GM18873 (cell line): ENCODE results near the gene LGALS7.
"Not testable (repeated sequence)": the region's sequence is repeated elsewhere in the genome, so short reads cannot be mapped to it uniquely, and the experiment has no call there.

Experiments used
- ATAC-seq: cut with Tn5 transposase; IDR thresholded peaks from one replicate; pipeline ENCODE4 v1.9.1; 2021; ENCODE audit warnings: mild to moderate bottlenecking, moderate library complexity, moderate number of reproducible peaks; ENCODE audit not compliant: unreplicated experiment, low FRiP score

Gene LGALS7

DNA sequence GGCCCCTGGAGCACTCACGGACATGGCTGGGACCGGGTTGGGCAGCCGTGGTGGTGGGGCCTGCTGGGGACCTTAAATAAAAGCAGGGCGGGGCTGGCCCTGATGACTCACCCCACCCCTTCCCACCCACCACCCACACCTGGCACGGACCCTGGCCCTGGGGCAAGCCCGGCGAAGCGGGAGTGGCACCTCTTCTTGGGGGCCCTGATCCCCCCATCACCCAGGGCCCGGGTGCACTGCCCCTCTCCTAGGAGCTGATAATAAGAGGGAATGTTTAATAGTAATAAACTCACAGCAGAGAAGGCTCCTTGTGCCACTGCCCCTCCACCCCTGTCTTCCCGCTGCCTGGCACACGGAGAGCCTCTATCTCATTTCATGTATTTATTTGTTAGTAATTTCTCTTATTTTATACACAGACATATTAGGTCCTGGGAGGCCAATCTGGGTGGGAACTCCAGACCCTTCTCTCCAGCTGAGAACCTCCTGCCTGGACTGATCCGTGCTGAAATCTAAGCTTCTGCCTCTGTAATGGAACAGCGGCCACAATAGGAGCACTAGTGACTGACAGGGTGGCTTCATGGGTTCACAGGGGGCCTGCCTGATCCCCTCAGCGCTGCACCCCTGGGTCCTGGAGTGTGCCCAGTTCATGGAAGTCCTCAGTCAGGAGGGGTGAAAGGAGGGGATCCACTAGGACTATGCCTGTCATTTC is at the start of gene LGALS7:
TSS of gene LGALS7 (minus strand) at position 49 of the 709 bp plus-strand sequence. CDS start at position 24, 25 bp downstream.
- ATAC-seq, result no peak

GRCh38 chr19:38821230-38821825 is 48.0 kb upstream of the LGALS7 start:
- not testable (repeated sequence) for ATAC-seq

DNA sequence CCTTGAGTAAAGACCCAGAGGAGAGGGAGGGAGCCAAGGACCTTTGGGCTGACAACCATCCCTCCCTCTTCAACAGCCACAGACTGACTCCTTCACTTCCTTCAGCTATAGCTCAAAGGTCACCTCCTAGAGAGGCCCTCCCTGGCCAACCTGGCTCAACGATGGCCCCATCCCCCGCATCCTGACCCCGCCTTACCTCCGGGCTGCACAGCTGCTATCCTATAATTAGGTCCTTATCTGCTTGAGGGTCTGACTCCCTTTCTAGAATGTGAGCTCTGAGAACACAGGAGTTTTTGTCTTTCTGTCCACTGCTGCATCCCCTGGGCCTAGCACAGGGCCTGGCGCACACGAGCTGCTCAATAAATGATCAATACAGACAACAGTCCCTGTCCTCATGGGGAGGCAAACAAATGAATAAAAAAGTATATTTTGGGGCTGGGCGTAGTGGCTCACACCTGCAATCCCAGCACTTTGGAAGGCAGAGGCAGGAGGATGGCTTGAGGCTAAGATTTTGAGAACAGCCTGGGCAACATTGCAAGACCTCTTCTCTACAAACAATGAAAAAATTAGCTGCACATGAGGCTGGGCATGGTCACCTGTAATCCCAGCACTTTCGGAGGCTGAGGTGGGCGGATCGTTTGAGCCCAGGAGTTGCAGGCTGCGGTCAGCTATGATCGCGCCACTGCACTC is 46.1 kb upstream of the LGALS7 start:
- no peak for ATAC-seq

DNA sequence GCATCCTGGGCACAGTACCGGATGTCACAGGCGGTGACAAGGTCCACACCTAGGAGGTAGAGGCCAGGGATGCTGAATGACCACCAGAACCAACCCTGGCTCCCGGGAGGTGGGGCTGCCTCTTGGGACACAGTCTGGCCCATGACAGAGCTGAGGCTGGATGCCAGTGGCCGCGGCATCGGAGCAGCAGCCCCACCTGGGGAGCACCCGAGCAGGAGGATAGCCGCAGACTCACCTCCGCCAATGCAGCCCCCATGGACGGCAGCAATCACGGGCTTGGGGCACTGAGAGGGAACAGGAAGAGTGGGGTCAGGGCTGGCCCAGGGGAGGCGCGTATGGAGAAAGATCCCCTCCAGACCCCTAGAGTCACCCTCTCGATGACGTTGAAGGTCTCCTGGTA is 43.8 kb upstream of the LGALS7 start:
- ATAC-seq, result no peak

GRCh38 chr19:38816131-38816750 is 42.9 kb upstream of the LGALS7 start:
- ATAC-seq, result no peak

DNA sequence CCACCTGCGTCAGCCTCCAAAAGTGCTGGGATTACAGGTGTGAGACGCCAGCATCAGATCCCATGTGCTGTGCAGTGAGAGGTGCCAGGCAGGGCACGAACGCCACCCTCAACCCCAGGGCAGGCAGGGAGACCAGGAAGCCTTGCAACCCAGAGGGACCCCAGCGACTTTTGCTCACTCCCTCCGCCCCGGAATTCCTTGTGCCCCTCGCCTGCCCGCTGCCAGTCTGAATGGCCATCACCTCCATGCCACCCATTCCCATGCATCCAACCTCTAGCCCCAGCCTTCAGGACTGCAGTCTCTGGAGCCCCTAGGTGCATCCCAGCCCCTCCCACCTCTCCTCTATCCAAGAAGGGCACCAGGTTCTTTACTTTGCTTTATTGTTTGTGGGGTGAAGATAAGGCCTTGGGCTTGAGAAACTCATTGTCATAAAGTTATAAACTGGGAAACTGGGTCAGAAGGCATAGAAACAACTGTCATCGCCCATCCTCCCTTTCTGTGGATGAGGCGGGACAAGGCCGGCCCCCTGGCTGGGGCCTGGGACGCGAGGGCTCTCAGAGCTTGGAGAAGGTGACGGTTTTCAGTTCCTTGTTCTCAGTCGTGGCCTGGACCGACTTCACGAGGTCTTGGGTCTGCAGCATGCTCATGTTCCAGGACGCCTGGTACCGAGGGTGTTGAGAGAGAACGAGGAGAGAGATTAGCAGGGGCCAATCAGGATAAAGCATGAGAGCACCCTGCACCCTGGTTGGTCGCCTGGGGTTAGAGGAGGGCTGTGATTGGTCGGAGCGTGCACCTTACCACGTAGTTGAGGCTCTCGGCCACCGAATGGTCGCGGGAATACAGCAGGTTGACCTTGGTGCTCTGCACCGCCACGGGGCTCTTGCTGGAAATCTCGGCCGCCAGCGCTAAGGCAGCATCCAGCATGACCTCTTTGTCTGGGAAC is 42.0 kb upstream of the LGALS7 start:
- ATAC-seq, result no peak

- ATAC-seq, result not testable (repeated sequence)
Observed at GRCh38 chr19:38813932-38814331, 40.6 kb upstream of the LGALS7 start.

GRCh38 chr19:38813323-38813722 is 40.0 kb upstream of the LGALS7 start:
- ATAC-seq, result no peak

- ATAC-seq, result no peak
Observed at GRCh38 chr19:38812841-38813320, 39.6 kb upstream of the LGALS7 start, which contains the start of gene LGALS4. LGALS4 (minus strand) TSS chr19:38812945; CDS start chr19:38812886, 59 bp downstream.

- no peak for ATAC-seq
Observed at GRCh38 chr19:38812009-38812840, 38.9 kb upstream of the LGALS7 start.

DNA sequence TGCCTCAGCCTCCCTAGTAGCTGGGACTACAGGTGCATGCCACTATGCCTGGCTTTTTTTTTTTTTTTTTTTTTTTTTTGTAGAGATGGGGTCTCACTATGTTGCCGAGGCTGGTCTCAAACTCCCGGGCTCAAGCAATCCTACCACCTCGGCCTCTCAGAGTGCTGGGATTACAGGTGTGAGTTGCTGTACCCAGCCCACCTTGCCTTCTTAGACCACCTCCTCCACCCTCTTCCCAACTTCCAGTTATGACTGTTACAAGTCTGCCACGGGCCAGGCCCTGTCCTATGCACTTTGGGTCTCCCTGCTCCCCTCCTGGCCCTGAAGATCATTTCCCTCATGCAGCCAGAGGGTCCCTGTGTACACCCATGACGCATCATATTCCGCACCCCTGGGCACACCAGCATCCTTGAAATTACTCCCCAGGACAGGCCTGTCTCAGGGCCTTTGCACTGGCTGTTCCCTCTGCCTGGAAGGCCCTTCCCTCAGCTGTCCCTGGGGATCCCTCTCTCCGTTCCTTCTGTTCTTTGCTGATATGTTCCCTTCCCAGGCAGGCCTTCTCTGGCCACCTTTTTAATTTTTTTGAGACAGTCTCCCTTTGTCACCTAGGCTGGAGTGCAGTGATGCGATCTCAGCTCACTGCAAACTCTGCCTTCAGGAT is 36.4 kb upstream of the LGALS7 start:
- no peak for ATAC-seq

DNA sequence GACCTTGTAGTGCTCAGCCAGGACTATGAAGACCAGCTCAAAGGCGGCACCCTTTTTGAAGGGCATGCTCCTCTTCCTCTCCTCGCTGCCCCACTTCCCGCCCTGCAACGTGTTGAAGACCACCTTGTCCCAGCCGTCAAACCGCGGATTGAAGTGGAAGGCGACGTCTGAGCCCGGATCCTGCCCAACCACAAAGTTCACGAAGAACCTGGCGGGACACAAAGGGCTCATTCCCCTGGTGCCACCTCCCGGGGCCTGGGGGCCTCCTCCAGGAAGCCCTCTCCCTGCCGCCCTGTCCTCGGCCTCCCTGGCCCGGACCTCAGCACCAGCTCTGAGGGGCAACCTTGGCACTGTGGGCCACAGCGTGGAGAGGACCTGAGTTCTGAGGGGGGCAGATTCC is 35.4 kb upstream of the LGALS7 start:
- no peak for ATAC-seq

DNA sequence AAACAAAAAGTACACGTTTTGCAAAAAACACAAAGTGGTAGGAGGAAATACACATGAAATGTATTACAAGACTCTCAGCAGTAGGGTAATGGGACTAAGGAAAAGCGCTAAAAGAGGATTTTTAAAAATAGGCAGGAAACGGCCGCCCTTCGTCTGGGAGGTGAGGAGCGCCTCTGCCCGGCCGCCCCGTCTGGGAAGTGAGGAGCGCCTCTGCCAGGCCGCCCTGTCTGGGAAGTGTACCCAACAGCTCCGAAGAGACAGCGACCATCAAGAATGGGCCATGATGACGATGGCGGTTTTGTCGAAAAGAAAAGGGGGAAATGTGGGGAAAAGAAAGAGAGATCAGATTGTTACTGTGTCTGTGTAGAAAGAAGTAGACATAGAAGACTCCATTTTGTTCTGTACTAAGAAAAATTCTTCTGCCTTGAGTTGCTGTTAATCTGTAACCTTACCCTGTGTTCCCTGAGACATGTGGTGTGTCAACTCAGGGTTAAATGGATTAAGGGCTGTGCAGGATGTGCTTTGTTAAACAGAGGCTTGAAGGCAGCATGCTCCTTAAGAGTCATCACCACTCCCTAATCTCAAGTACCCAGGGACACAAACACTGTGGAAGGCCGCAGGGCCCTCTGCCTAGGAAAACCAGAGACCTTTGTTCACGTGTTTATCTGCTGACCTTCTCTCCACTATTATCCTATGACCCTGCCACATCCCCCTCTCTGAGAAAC is 34.2 kb upstream of the LGALS7 start:
- ATAC-seq, result not testable (repeated sequence)

GRCh38 chr19:38806371-38806770 is 33.1 kb upstream of the LGALS7 start:
- ATAC-seq, result no peak

DNA sequence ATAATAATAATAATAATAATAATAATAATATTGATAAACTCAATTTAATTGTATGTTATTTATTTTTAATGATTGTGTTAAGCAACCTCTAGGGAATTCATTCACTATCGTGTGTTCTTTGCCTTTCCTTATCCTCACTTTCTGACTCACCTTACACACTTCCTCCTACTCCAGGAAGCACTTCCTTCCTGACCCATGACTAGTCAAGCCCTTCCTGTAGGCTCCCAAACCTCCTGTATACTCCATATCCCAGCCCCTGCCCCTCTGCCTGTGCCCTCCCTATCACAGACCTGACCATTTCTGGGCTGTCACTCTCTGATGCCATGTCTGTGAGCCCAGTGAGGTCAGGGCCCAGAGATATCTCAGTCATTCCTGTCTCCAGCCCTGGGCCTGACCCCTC is 31.9 kb upstream of the LGALS7 start:
- ATAC-seq, result no peak

GRCh38 chr19:38803543-38803942 is 30.2 kb upstream of the LGALS7 start:
- no peak for ATAC-seq

GRCh38 chr19:38801359-38802095 is 28.2 kb upstream of the LGALS7 start:
- no peak for ATAC-seq
